H7 (cell line): Measurements from ENCODE around the gene SNTB2. TPM values are rescaled to one million over a fixed set of nuclear protein-coding genes. Genes with fewer than 3 reads are reported as not detected.

Experiments used
- DNase-seq: peaks from one replicate; pipeline ENCODE4 v3.0.0; 2012
- H3K27me3 ChIP-seq: 2 replicates; pipeline ENCODE4 v1.6.0; 2011; ENCODE audit warnings: mild to moderate bottlenecking, low read length; ENCODE audit not compliant: control insufficient read depth, insufficient read depth
- H3K36me3 ChIP-seq: replicated peaks from 2 replicates; pipeline ENCODE4 v1.5.1; 2011; ENCODE audit warnings: low read length; ENCODE audit not compliant: control insufficient read depth, insufficient read depth
- H3K4me3 ChIP-seq: 2 replicates; pipeline ENCODE4 v1.5.1; 2011; ENCODE audit warnings: low read depth, mild to moderate bottlenecking, control low read depth, low read length, moderate library complexity; ENCODE audit not compliant: insufficient read depth
- total RNA-seq: library from RNA; depleted of rRNA; stranded (reverse); fragments of >200 nt; shearing (Covaris generic); gene quantifications from 2 replicates; pipeline ENCODE4 v1.2.3, GENCODE V29; 2014

The SNTB2 gene
- total RNA-seq, 1 experiment from 2014 or later = 7.9 TPM

DNA sequence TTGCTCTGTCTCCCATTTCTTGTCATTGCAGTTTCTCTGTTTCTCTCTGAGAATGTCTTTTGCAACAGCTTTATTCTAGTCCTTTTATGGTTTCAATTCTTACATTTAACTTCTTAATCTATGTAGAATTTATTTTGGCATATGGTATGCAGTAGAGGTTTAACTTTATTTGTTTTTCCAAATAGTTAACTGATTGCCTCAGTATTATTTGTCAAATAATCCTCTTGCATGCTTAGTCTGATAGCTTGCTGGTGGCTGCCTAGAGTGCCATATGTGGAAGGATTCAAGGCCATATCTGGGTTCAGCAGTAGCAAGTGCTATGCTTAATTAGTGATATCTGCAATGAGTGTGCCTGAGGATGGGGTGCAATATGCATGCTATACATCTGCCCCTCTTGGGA, 6.9 kb downstream of the SNTB2 start:
- Histone ChIP-seq H3K36me3 (no peaks in the 10 kb centered on the region), H3K4me3 (no peak overlapping the region), H3K27me3 (no peaks in the 10 kb centered on the region)
- no peak for DNase-seq

DNA sequence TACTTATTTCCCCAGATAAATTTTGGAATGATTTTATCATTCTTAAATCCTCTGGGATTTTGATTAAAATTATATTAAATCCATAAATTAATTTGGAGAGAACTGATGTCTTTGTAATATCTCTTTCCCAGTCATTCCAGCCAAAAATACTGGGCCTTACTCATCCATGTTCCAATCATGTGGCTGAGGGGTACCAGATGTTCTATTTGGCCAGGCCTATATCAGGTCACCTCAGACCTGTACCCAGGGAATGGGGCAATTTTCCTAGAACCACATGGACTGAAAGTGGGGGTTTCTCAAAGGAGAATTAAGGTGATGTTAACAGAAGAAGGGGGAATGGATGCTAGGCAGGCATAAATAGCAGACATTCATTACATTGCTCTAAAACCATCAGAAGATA, 7.5 kb downstream of the SNTB2 start:
- Histone ChIP-seq H3K4me3 (no peak overlapping the region), H3K27me3 (no peaks in the 10 kb centered on the region), H3K36me3 (no peaks in the 10 kb centered on the region)
- DNase-seq = no peak

DNA sequence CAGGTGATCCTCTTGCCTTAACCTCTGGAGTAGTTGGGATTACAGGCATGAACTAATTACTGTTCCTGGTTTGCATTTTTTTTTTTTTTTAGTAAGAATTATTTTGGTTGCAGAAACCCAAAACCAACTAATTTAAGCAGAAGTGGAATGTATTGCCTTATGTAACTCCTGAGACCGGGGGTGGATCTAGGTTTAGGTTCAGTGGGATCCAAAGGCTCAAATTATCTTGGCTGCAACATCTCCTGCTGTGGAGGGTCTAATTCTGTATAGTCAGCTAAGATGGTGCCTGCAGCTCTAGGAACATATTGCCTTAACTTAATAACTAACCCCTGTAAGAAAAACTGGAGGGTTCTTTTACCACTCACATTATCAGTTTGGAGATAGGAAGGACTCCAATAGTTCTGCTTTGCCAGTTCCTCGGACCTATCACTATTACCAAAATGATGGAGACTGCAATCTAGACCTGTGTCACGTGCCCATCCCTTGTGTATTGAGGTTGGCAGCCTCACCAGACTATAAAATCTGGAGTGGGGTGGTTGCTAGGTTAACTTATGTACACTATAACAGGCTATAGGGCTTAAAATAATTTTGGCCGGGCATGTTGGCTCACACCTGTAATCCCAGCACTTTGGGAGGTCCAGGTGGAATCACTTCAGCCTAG, 8.5 kb downstream of the SNTB2 start:
- no peak overlapping the region for H3K4me3 ChIP-seq
- no peak for DNase-seq
- H3K27me3 ChIP-seq = no peaks in the 10 kb centered on the region
- H3K36me3 ChIP-seq = no peaks in the 10 kb centered on the region

DNA sequence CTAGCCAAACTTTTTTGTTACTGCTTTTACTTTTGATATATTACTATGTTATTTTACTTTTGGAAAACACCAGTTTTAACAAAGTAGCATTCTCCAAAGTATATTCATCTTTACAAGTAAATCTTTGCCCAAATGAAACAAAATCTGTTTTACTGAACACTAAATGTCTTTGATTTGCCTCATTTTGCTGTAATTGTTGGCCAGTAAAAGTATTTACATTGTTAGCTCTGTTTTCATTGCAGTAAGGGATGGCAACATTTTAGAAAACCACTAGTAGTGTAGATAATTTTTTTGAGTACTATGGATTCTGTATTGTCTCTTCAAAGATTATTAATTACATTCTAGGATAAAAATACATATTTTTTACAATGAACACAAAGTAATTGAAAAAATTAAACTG, 10.6 kb downstream of the SNTB2 start:
- Histone ChIP-seq H3K27me3 (no peaks in the 10 kb centered on the region), H3K4me3 (no peak overlapping the region), H3K36me3 (no peaks in the 10 kb centered on the region)
- no peak for DNase-seq

DNA sequence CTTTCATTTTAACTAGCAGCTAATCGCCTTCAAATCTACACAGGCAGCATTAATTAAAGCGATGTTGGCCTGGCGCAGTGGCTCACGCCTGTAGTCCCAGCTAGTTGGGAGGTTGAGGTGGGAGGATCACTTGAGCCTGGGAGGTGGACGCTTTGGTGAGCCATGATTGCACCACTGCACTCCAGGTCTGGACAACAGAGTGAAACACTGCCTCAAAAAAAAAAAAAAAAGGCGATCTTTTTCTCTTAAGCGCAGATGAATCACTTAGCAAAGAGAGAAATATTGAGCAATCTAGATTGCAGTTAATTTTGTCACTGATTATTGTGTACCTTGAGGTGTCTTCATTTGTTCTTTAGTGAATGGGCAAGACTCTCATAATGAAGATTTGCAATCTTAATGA, 12.4 kb downstream of the SNTB2 start:
- no peak overlapping the region for H3K4me3 ChIP-seq
- DNase-seq = no peak
- no peaks in the 10 kb centered on the region for H3K36me3 ChIP-seq
- H3K27me3 ChIP-seq = no peaks in the 10 kb centered on the region

DNA sequence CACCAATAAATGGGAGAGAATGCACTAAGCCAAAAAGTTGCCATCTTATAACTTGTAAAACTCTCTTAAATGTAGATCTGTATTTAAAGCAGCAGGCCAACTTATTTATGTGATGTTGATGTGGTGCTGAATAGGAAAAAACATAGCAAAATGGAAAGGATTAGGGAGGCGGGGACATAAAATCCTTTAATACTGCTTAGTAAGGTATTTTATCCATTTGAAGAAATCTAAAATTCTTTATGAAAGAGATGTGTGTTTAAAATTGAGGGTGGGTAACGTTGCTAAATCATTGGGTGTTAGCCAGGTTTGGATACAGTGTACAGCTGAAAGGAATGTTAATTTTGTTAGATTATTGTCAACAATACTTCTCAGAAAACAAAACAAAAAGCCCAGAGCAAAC, 14.3 kb downstream of the SNTB2 start:
- Histone ChIP-seq H3K27me3 (no peaks in the 10 kb centered on the region), H3K36me3 (no peaks in the 10 kb centered on the region), H3K4me3 (no peak overlapping the region)
- DNase-seq = no peak

DNA sequence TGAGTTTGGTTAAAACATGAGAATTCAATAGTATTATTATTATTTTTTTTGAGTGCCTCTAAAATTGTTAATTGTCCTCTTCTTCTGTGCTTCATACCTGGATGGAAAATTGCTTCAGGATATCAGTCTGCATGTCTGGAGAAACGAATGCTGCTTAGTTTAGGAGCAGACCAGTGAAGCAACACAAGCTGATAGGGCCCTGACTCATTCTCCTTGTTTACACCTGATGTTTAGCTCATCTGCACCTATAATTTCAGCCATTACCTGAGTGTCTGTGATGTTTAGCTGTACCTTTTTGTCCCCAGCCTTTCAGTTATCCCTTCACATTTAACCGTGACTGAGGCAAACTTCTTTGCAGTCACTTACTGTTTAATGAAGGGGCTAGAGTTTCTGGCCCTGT, 14.8 kb downstream of the SNTB2 start:
- no peaks in the 10 kb centered on the region for H3K36me3 ChIP-seq
- no peak for DNase-seq
- no peaks in the 10 kb centered on the region for H3K27me3 ChIP-seq
- H3K4me3 ChIP-seq = no peak overlapping the region

DNA sequence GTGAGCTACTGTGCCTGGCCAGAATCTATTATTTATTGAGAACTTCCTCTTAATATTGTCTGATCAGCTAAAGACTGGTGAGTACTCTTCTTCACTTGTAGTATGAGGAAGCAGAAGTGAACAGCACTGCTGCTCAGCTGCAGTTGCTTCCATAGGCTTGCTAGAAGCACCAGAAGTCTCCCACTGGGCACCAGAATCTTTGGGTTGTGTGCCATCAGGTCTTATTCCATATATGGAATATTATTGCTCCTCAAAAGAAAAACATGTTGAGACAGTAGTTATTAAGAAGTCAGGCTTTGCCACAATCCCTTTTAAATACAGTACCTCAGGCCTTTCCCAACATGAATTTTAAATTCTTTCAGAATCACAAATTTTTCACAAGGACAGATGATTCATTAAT, 17.2 kb downstream of the SNTB2 start:
- Histone ChIP-seq H3K27me3 (no peaks in the 10 kb centered on the region), H3K36me3 (no peaks in the 10 kb centered on the region), H3K4me3 (no peak overlapping the region)
- no peak for DNase-seq

DNA sequence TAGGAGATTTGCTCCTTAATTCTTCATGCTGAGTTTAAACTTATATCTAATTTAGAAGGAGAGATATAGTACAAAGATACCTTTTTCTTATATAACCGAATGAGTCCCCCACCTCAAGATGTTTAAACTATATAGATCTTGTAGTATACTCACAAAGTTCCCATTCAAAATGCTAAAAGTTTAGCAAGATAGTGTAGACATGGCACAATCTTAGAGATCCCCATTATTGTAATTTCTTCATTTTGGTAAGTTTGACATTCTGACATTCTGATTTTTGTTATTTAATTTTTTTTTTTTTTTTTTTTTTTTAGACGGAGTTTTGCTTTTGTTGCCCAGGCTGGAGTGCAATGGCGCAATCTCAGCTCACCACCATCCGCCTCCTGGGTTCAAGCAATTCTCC, 22.8 kb downstream of the SNTB2 start:
- H3K4me3 ChIP-seq = no peak overlapping the region
- no peaks in the 10 kb centered on the region for H3K27me3 ChIP-seq
- DNase-seq = no peak
- H3K36me3 ChIP-seq = no peaks in the 10 kb centered on the region

DNA sequence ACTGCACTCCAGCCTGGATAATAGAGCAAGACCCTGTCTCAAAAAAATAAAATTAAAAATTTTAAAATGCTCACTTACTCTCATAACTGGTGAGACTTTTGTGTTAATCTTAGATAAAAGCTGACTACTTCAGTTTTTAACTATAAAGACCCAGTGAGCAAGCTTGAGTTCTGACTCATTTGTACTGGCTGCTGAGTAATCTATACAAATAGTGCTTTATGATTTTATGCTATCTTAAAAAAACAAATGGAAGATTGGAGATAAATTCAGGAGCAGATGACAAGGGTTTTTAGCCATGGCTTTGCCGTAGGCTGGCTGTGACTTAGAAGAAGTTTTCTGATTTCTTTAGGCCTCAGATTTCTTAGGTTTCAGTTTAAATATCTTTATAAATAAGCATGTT, 30.5 kb downstream of the SNTB2 start:
- H3K4me3 ChIP-seq = no peak overlapping the region
- no peaks in the 10 kb centered on the region for H3K27me3 ChIP-seq
- no peak for DNase-seq
- H3K36me3 ChIP-seq = no peaks in the 10 kb centered on the region

DNA sequence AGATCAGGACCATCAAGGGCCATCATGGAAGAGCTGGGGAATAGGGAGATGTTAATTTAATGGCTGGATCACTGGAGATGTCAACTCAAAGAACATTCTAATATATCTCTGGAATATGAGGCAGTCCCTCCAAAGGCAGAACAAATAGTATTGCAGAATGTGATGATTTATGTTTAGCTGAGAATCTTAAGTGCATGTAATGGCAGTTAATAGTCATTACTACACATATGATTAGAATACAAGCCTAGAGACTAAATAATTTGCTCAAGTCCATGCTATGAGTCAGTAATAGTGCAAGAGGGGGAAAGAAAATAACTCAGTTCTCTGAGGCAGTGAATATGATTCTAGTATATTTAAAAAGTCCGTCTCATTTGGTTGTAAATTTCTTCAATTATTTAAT, 32.3 kb downstream of the SNTB2 start:
- no peaks in the 10 kb centered on the region for H3K36me3 ChIP-seq
- H3K27me3 ChIP-seq = no peaks in the 10 kb centered on the region
- no peak overlapping the region for H3K4me3 ChIP-seq
- DNase-seq = no peak

DNA sequence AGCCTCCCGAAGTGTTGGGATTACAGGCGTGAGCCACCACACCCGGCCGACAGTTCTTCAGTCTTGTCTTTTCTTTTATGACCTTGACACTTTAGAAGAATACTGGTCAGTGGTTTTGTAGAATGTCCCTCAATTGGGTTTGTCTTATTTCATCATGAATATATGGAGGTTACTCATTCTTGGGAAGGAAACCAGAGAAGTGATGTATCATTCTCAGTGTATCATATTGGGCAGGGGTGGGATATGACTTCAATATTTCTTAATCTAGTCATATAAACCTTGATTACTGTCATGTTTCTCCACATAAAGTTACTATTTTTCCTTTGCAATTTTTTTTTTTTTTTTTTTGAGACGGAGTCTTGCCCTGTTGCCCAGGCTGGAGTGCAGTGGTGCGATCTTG, 36.9 kb downstream of the SNTB2 start:
- DNase-seq = no peak
- H3K27me3 ChIP-seq = no peaks in the 10 kb centered on the region
- no peak overlapping the region for H3K4me3 ChIP-seq
- H3K36me3 ChIP-seq = no peaks in the 10 kb centered on the region

DNA sequence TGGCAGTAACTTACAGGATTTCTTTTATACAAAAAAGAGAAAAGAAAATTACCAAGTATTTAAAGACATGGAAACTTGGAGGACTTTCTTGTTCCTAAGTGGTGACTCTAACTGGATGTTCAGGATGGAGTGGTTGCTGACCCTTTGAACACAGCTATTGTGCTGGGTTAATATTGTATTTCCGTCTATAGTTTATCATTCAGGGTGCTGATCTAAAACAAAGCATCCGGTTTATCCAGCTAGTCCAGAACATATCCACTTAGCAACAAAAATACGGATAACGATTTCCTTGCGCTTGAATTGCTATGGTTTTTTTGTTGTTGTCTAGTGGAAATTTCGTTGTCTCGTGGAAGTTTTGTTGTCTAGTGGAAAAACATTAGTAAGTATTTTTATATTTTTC, 38.2 kb downstream of the SNTB2 start:
- H3K27me3 ChIP-seq = no peaks in the 10 kb centered on the region
- no peak overlapping the region for H3K4me3 ChIP-seq
- no peak for DNase-seq
- H3K36me3 ChIP-seq = no peaks in the 10 kb centered on the region

DNA sequence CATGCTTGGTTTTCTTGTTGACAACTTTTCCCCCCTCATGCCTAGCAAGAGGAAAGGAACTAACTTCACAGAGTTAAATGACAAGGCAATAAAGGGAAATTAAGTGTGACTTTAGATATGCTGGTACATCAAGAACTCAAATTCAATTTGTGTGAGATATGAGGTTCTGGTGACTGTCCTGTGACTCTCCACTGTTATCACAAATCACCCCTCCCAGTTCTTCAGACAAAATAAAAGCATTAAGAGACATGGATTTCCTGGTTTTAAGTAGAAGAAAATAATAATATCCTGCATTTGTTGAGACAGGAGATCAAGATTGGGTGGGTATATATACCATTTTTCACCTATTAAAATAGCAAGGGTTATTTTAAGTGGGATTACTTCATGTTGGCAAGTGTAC, 46.2 kb downstream of the SNTB2 start:
- Histone ChIP-seq H3K4me3 (no peak overlapping the region), H3K36me3 (no peaks in the 10 kb centered on the region), H3K27me3 (no peaks in the 10 kb centered on the region)
- DNase-seq = no peak

DNA sequence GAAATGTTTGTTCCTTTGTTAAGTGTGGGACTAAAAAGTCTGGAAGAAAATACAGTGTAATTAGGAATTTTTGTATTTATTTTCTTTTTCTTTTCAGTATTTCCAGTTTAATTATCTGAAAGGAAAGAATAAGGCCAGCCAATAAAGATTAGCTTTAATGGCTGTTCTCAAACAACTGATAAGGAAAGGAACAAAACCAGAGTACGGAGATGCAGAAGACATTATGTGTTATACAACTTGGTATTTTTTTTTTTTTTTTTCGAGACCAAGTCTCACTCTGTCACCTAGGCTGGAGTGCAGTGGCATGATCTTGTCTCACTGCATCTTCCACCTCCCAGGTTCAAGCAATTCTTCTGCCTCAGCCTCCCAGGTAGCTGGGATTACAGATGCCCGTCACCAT, 47.5 kb downstream of the SNTB2 start:
- DNase-seq = no peak
- H3K4me3 ChIP-seq = no peak overlapping the region
- H3K36me3 ChIP-seq = no peaks in the 10 kb centered on the region
- no peaks in the 10 kb centered on the region for H3K27me3 ChIP-seq

DNA sequence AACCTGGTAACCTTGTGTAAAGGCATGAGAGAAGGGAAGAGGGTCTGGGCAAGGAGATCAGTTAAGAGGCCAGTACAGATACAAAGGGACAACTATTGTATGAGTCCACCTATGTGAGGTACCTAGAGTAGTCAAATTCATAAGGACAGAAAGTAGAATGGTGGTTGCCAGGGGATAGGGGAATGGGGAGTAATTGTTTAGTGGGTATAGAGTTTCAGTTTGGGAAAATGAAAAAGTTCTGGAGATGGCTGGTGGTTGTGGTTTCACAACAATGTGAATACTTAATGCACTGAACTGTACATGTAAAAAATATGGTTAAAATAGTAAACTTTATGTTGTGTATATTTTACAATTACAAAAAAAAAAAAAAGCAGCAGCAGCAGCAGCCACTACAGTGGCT, 49.4 kb downstream of the SNTB2 start:
- no peak for DNase-seq
- no peaks in the 10 kb centered on the region for H3K27me3 ChIP-seq
- H3K4me3 ChIP-seq = no peak overlapping the region
- H3K36me3 ChIP-seq = no peaks in the 10 kb centered on the region
